ENCODE results near the gene TRAF2.

The TRAF2 gene

GRCh38 chr9:136854842-136855460, 31.4 kb upstream of the TRAF2 start:
- ATAC-seq = no peak
- TF ChIP-seq CSDC2 (CRISPR knock-in tag; IDR thresholded peaks at IDR 0.05) = no peak
- TF ChIP-seq RARB (CRISPR knock-in tag; IDR thresholded peaks at IDR 0.05) = no peak
- no peak for TF ChIP-seq PPARA (CRISPR knock-in tag; IDR thresholded peaks at IDR 0.05; ENCODE audit: borderline replicate concordance)
- no peak for TF ChIP-seq ZNF8 (CRISPR knock-in tag; IDR thresholded peaks at IDR 0.05)
- TF ChIP-seq ZNF565 (CRISPR knock-in tag; conservative IDR thresholded peaks at IDR 0.05; ENCODE audit: low read depth) = no peak
- TF ChIP-seq, protein P1, sequence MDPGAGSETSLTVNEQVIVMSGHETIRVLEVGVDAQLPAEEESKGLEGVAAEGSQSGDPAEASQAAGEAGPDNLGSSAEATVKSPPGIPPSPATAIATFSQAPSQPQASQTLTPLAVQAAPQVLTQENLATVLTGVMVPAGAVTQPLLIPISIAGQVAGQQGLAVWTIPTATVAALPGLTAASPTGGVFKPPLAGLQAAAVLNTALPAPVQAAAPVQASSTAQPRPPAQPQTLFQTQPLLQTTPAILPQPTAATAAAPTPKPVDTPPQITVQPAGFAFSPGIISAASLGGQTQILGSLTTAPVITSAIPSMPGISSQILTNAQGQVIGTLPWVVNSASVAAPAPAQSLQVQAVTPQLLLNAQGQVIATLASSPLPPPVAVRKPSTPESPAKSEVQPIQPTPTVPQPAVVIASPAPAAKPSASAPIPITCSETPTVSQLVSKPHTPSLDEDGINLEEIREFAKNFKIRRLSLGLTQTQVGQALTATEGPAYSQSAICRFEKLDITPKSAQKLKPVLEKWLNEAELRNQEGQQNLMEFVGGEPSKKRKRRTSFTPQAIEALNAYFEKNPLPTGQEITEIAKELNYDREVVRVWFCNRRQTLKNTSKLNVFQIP (CRISPR knock-in tag; IDR thresholded peaks at IDR 0.05; ENCODE audit: borderline replicate concordance, low read depth) = no peak
- no peak for TF ChIP-seq ZC3H10 (CRISPR knock-in tag; IDR thresholded peaks at IDR 0.05)
- TF ChIP-seq CSRNP3 (CRISPR knock-in tag; IDR thresholded peaks at IDR 0.05) = no peak
- TF ChIP-seq SNAI2 (CRISPR knock-in tag; IDR thresholded peaks at IDR 0.05) = no peak
- TF ChIP-seq, protein P2, sequence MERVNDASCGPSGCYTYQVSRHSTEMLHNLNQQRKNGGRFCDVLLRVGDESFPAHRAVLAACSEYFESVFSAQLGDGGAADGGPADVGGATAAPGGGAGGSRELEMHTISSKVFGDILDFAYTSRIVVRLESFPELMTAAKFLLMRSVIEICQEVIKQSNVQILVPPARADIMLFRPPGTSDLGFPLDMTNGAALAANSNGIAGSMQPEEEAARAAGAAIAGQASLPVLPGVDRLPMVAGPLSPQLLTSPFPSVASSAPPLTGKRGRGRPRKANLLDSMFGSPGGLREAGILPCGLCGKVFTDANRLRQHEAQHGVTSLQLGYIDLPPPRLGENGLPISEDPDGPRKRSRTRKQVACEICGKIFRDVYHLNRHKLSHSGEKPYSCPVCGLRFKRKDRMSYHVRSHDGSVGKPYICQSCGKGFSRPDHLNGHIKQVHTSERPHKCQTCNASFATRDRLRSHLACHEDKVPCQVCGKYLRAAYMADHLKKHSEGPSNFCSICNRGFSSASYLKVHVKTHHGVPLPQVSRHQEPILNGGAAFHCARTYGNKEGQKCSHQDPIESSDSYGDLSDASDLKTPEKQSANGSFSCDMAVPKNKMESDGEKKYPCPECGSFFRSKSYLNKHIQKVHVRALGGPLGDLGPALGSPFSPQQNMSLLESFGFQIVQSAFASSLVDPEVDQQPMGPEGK (CRISPR knock-in tag; IDR thresholded peaks at IDR 0.05; ENCODE audit: borderline replicate concordance) = no peak
- no peak for TF ChIP-seq ZNF70 (CRISPR knock-in tag; IDR thresholded peaks at IDR 0.05)
- TF ChIP-seq ESRRG (CRISPR knock-in tag; IDR thresholded peaks at IDR 0.05) = no peak
- TF ChIP-seq, protein P3, sequence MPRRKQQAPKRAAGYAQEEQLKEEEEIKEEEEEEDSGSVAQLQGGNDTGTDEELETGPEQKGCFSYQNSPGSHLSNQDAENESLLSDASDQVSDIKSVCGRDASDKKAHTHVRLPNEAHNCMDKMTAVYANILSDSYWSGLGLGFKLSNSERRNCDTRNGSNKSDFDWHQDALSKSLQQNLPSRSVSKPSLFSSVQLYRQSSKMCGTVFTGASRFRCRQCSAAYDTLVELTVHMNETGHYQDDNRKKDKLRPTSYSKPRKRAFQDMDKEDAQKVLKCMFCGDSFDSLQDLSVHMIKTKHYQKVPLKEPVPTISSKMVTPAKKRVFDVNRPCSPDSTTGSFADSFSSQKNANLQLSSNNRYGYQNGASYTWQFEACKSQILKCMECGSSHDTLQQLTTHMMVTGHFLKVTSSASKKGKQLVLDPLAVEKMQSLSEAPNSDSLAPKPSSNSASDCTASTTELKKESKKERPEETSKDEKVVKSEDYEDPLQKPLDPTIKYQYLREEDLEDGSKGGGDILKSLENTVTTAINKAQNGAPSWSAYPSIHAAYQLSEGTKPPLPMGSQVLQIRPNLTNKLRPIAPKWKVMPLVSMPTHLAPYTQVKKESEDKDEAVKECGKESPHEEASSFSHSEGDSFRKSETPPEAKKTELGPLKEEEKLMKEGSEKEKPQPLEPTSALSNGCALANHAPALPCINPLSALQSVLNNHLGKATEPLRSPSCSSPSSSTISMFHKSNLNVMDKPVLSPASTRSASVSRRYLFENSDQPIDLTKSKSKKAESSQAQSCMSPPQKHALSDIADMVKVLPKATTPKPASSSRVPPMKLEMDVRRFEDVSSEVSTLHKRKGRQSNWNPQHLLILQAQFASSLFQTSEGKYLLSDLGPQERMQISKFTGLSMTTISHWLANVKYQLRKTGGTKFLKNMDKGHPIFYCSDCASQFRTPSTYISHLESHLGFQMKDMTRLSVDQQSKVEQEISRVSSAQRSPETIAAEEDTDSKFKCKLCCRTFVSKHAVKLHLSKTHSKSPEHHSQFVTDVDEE (CRISPR knock-in tag; IDR thresholded peaks at IDR 0.05) = no peak
- no peak for TF ChIP-seq TCF4 (CRISPR knock-in tag; IDR thresholded peaks at IDR 0.05; ENCODE audit: borderline replicate concordance)
- no peak for TF ChIP-seq BACH2 (CRISPR knock-in tag; IDR thresholded peaks at IDR 0.05; ENCODE audit: borderline replicate concordance)

GRCh38 chr9:136855461-136856078, 30.7 kb upstream of the TRAF2 start:
- no peak for ATAC-seq
- TF ChIP-seq OSR1 (CRISPR knock-in tag; IDR thresholded peaks at IDR 0.05) (no peak), ZNF8 (CRISPR knock-in tag; IDR thresholded peaks at IDR 0.05) (no peak), ISL1 (CRISPR knock-in tag; IDR thresholded peaks at IDR 0.05) (no peak), PPARA (CRISPR knock-in tag; IDR thresholded peaks at IDR 0.05; ENCODE audit: borderline replicate concordance) (no peak), RARB (CRISPR knock-in tag; IDR thresholded peaks at IDR 0.05) (no peak), TOX (CRISPR knock-in tag; IDR thresholded peaks at IDR 0.05; ENCODE audit: borderline replicate concordance) (no peak), CSRNP3 (CRISPR knock-in tag; IDR thresholded peaks at IDR 0.05) (no peak), SNAI2 (CRISPR knock-in tag; IDR thresholded peaks at IDR 0.05) (no peak), ZNF70 (CRISPR knock-in tag; IDR thresholded peaks at IDR 0.05) (no peak)
- TF ChIP-seq, protein P4, sequence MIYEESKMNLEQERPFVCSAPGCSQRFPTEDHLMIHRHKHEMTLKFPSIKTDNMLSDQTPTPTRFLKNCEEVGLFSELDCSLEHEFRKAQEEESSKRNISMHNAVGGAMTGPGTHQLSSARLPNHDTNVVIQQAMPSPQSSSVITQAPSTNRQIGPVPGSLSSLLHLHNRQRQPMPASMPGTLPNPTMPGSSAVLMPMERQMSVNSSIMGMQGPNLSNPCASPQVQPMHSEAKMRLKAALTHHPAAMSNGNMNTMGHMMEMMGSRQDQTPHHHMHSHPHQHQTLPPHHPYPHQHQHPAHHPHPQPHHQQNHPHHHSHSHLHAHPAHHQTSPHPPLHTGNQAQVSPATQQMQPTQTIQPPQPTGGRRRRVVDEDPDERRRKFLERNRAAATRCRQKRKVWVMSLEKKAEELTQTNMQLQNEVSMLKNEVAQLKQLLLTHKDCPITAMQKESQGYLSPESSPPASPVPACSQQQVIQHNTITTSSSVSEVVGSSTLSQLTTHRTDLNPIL (CRISPR knock-in tag; IDR thresholded peaks at IDR 0.05; ENCODE audit: low read depth) = no peak
- TF ChIP-seq, protein P1 (CRISPR knock-in tag; IDR thresholded peaks at IDR 0.05; ENCODE audit: borderline replicate concordance, low read depth) = no peak
- TF ChIP-seq, protein P2 (CRISPR knock-in tag; IDR thresholded peaks at IDR 0.05; ENCODE audit: borderline replicate concordance) = no peak
- TF ChIP-seq, protein P3 (CRISPR knock-in tag; IDR thresholded peaks at IDR 0.05) = no peak
